CD4-positive, alpha-beta T cell treated with Interleukin-4 for 1 hour (primary cell): ENCODE data around the gene FAM200A.
A peak's percentile ranks its signal among the peaks of the same experiment; 100 is the strongest.

ENCODE experiments used
- DNase-seq, 2 donors: peaks; one replicate each; pipeline ENCODE4 v3.0.0-alpha.2; 2020 to 2022

FAM200A gene

DNA sequence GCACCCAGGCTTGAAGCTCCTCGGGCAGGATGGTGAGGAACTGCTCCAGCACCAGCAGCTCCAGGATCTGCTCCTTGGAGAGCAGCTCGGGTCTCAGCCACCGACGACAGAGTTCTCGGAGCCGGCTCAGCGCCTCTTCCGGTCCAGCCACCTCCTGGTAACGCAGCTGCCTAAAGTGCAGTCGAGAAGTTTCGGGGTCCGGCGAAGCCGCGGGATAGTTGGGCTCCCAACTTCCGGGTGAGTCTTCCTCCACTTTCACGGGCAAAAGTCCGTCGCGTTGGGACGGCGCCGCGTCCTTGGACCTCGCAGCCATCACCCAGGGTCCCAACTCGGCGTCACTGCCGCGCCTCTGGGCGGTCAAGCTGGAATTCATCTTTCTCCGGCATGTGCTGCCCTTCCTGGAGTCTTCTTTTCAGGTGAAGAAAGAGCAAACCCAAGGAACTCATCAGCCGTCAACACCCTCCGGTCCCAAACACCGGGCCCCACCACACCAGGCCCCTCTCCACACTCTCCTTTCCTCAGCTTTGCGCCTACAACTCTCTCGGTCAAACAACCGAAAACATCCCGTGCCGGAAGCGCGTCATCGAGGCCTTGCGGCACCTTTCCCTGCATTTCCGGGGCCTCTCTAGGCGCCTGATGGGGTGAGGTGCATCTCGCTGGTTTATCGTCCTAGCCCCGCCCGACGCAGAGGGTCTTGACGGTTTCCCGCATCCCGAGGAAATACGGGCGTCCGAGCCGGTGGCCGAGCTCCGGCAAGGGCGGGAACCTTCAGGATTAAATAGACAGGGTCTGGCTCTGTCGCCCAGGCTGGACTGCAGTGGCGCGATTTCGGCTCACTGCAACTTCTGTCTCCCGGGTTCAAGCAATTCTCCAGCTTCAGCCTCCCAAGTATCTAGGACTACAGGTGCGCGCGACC lies 51.9 kb downstream of the FAM200A start, which contains the start of gene ZNF394:
Gene ZNF394, minus strand, starts transcription at position 561 of the 916 bp plus-strand sequence. Its CDS starts 188 bp downstream, at position 373.
- peak; percentile 91 for DNase-seq

- DNase-seq = peak; percentile 27 to 61
Observed at GRCh38 chr7:99499371-99499720, 52.6 kb downstream of the FAM200A start.

GRCh38 chr7:99498546-99498944 lies 53.4 kb downstream of the FAM200A start:
- no peak for DNase-seq

DNA sequence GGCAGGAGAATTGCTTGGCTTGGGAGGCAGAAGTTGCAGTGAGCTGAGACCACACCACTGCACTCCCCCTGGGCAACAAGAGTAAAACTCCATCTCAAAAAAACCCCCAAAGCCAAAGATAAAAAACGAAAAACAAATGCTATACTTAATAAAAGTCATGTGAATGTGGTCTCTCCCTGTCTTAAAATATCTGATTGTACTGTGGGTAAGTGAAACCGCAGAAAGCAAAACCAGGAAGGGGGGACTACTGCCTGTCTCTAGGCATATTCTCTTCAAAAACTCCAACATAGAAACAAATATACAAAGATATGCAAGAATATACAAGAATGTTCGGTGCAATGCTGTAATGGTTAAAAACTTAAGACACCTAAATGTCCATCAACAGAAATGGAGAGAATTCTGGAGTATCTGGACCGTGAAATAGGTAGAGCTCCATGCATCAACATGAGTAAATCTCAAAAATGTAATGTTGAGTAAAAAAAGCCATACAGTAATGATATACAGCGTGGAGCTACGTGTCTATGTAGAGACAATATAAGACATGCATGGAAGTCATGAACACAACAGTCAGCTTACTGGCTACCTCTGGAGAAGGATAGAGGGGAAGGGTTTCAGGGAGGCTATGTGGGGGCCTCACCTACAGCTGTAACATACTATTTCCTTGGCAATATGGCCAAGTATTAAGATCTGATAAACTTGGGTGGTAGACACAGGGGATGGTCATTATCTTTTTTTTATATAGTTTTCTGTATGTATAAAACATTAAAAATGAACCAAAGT lies 54.0 kb downstream of the FAM200A start:
- peak in 1 of 2 donors; percentile 32 for DNase-seq
